ENCODE measurements around the gene IQSEC3. TPM values are rescaled to one million over a fixed set of nuclear protein-coding genes. Genes with fewer than 3 reads are reported as not detected.

IQSEC3 gene
- total RNA-seq, 3 donors from 2014 or later (not counting 1 experiment from before 2014, with no cell fraction given), result 4.4 to 7.1 (median 5.3) TPM

GRCh38 chr12:178829-179109, 112.2 kb downstream of the IQSEC3 start:
- H3K36me3 Mint-ChIP-seq, result no peaks in the 10 kb centered on the region
- no peaks in the 10 kb centered on the region for H3K9me3 Mint-ChIP-seq
- intact Hi-C loops (cut with micrococcal nuclease), result no loop called here
- H3K4me3 Mint-ChIP-seq, result no peak overlapping the region
- ATAC-seq (no peak), DNase-seq (no peak)
- peaks cover 11 to 34% of the 10 kb centered on the region in 2 donors for H3K4me1 Mint-ChIP-seq
- Histone ChIP-seq H3K27ac (ENCODE audit: low read length) (no peak overlapping the region), H3K4me3 (ENCODE audit: low read length) (no peak overlapping the region), H3K9me3 (ENCODE audit: control insufficient read depth, insufficient read depth, low read length) (no peaks in the 10 kb centered on the region), H3K4me1 (ENCODE audit: control insufficient read depth, insufficient read depth, low read length) (peaks cover 25% of the 10 kb centered on the region), H3K36me3 (ENCODE audit: control insufficient read depth, insufficient read depth, low read length) (no peaks in the 10 kb centered on the region), H3K27me3 (ENCODE audit: control insufficient read depth, insufficient read depth, low read length) (no peaks in the 10 kb centered on the region)
- TF ChIP-seq, protein P1, sequence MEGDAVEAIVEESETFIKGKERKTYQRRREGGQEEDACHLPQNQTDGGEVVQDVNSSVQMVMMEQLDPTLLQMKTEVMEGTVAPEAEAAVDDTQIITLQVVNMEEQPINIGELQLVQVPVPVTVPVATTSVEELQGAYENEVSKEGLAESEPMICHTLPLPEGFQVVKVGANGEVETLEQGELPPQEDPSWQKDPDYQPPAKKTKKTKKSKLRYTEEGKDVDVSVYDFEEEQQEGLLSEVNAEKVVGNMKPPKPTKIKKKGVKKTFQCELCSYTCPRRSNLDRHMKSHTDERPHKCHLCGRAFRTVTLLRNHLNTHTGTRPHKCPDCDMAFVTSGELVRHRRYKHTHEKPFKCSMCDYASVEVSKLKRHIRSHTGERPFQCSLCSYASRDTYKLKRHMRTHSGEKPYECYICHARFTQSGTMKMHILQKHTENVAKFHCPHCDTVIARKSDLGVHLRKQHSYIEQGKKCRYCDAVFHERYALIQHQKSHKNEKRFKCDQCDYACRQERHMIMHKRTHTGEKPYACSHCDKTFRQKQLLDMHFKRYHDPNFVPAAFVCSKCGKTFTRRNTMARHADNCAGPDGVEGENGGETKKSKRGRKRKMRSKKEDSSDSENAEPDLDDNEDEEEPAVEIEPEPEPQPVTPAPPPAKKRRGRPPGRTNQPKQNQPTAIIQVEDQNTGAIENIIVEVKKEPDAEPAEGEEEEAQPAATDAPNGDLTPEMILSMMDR (IDR thresholded peaks at IDR 0.05), result no peak
- H3K27me3 Mint-ChIP-seq (ENCODE audit: low read depth in 2 of 2), result peaks cover 8 to 11% of the 10 kb centered on the region in 2 donors
- peak overlapping the region in 1 of 2 donors; percentile 50 for H3K27ac Mint-ChIP-seq
- WGBS (ENCODE audit: insufficient coverage), result 82% methylated on average over 3 of the region's 3 CpGs

DNA sequence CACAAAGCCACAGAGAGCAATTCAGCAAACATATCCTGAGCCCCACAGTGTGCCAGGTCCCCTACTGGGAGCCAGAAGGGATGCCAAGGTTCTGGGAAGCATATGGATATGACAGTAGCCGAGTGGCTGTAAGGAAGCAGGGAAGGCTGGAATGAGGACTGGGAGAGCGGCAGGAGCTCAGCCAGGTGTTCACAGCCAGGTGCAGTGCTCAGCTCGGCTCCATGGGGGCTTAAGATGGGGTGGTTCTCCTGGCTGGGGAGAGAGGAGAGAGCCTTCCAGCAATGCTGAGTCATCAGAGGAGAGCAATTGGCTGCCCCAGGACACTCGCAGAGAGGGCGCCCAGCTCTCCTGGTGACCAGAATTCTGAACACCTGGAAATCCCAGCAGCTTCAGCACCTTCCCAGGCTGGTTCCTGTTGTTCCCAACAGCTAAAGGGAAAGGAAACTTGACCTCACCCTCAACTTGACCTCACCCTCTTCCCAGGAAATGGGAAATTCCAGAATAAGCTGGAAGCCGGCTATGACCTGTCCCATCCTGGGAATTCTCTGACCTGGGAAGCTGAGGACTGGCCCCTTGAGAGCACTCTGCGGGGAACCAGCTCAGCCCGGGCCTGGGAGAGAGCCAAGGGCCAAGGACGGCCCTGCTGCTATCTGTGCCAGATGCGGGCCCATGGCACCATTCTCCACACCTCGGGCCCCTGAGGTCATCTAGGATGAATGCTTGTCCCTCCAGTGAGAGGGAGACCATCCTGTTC, 112.7 kb downstream of the IQSEC3 start:
- TF ChIP-seq, protein P1 (IDR thresholded peaks at IDR 0.05), result no peak
- WGBS (ENCODE audit: insufficient coverage), result 94% methylated on average over 11 of the region's 11 CpGs
- ATAC-seq (no peak), DNase-seq (no peak)
- no peak overlapping the region for H3K4me3 ChIP-seq (ENCODE audit: low read length)
- Mint-ChIP-seq H3K27me3 (ENCODE audit: low read depth in 2 of 2) (peaks cover 10 to 12% of the 10 kb centered on the region in 2 donors), H3K36me3 (no peaks in the 10 kb centered on the region), H3K27ac (peak overlapping the region in 1 of 2 donors; percentile 84), H3K4me1 (peaks cover 11 to 34% of the 10 kb centered on the region in 2 donors), H3K4me3 (no peak overlapping the region), H3K9me3 (no peaks in the 10 kb centered on the region)
- H3K9me3 ChIP-seq (ENCODE audit: control insufficient read depth, insufficient read depth, low read length), result no peaks in the 10 kb centered on the region
- intact Hi-C loops (cut with micrococcal nuclease), result no loop called here
- peaks cover 25% of the 10 kb centered on the region for H3K4me1 ChIP-seq (ENCODE audit: control insufficient read depth, insufficient read depth, low read length)
- no peaks in the 10 kb centered on the region for H3K27me3 ChIP-seq (ENCODE audit: control insufficient read depth, insufficient read depth, low read length)
- H3K36me3 ChIP-seq (ENCODE audit: control insufficient read depth, insufficient read depth, low read length), result no peaks in the 10 kb centered on the region
- no peak overlapping the region for H3K27ac ChIP-seq (ENCODE audit: low read length)

DNA sequence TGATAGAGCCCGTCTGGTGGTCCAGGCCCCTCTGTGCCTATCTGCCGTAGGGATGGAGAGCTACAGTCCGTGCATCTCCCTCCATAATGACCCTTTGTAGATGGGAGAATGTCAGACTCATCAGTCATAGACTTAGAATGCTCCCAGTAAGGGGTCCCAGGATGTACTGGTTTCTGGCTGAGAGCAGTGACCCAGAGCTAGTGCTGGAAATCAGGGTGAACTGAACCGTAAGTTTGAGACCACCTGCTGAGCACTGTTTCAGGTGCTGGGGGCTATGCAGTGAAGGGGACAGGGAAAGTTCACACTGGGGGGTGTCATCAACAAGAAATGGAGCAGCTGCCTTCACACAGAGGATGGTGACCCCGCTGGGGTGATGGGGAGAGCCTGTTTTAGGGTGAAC, 113.3 kb downstream of the IQSEC3 start:
- Mint-ChIP-seq H3K9me3 (no peaks in the 10 kb centered on the region), H3K36me3 (no peaks in the 10 kb centered on the region), H3K27me3 (ENCODE audit: low read depth in 2 of 2) (peaks cover 14% of the 10 kb centered on the region in 2 donors), H3K4me3 (peak overlapping the region; percentile 65), H3K4me1 (peaks cover 11 to 34% of the 10 kb centered on the region in 2 donors), H3K27ac (peak overlapping the region; percentile 65 to 84)
- WGBS (ENCODE audit: insufficient coverage), result 88% methylated on average over 5 of the region's 5 CpGs
- TF ChIP-seq, protein P1 (IDR thresholded peaks at IDR 0.05), result no peak
- intact Hi-C loops (cut with micrococcal nuclease), result no loop called here
- no peaks in the 10 kb centered on the region for H3K36me3 ChIP-seq (ENCODE audit: control insufficient read depth, insufficient read depth, low read length)
- H3K4me1 ChIP-seq (ENCODE audit: control insufficient read depth, insufficient read depth, low read length), result peaks cover 25% of the 10 kb centered on the region
- ATAC-seq, result no peak
- no peaks in the 10 kb centered on the region for H3K27me3 ChIP-seq (ENCODE audit: control insufficient read depth, insufficient read depth, low read length)
- DNase-seq, result no peak
- no peak overlapping the region for H3K4me3 ChIP-seq (ENCODE audit: low read length)
- no peak overlapping the region for H3K27ac ChIP-seq (ENCODE audit: low read length)
- no peaks in the 10 kb centered on the region for H3K9me3 ChIP-seq (ENCODE audit: control insufficient read depth, insufficient read depth, low read length)

DNA sequence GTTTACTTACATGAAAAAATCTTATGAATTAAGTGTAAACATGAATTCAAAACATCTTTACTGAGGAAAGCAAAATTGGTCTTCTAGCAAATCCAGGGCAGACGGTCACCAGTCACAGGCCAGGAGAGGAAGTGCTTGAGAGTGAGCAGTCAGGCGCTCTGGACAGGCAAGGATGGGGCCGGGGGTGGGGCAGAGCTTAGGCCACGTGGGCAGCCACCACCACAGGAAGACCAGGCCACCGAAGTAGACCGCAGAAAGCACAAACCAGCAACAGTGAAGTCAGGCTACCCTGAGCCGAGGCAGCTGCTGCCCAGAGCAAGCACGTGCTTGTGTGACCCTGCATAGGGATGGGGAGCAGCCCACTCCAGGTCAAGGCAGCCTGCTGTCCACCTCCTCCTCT, 113.9 kb downstream of the IQSEC3 start:
- Histone ChIP-seq H3K27me3 (ENCODE audit: control insufficient read depth, insufficient read depth, low read length) (no peaks in the 10 kb centered on the region), H3K27ac (ENCODE audit: low read length) (no peak overlapping the region), H3K4me1 (ENCODE audit: control insufficient read depth, insufficient read depth, low read length) (peaks cover 25% of the 10 kb centered on the region), H3K36me3 (ENCODE audit: control insufficient read depth, insufficient read depth, low read length) (no peaks in the 10 kb centered on the region), H3K9me3 (ENCODE audit: control insufficient read depth, insufficient read depth, low read length) (no peaks in the 10 kb centered on the region), H3K4me3 (ENCODE audit: low read length) (no peak overlapping the region)
- WGBS (ENCODE audit: insufficient coverage), result 6% methylated on average over 8 of the region's 8 CpGs
- Mint-ChIP-seq H3K27me3 (ENCODE audit: low read depth in 2 of 2) (peaks cover 15 to 19% of the 10 kb centered on the region in 2 donors), H3K27ac (peak overlapping the region; percentile 65 to 84), H3K4me3 (peak overlapping the region; percentile 65), H3K4me1 (peaks cover 11 to 34% of the 10 kb centered on the region in 2 donors), H3K9me3 (no peaks in the 10 kb centered on the region), H3K36me3 (no peaks in the 10 kb centered on the region)
- TF ChIP-seq, protein P1 (IDR thresholded peaks at IDR 0.05), result no peak
- intact Hi-C loops (cut with micrococcal nuclease), result no loop called here
- DNase-seq, result peak; percentile 11 to 27
- ATAC-seq, result peak; percentile 65 to 90 (median 78)

All from natural killer cell (primary cell).